ENCODE data around the gene ABHD3. TPM values are rescaled to one million over a fixed set of nuclear protein-coding genes. Genes with fewer than 3 reads are reported as not detected.
A peak's percentile ranks its signal among the peaks of the same experiment; 100 is the strongest.

Gene ABHD3
- total and polyA plus RNA-seq, 2 of the 8 experiments (the other 6 are each of a cell fraction or from before 2014, with no cell fraction given) = 8.4 to 12.1 TPM

DNA sequence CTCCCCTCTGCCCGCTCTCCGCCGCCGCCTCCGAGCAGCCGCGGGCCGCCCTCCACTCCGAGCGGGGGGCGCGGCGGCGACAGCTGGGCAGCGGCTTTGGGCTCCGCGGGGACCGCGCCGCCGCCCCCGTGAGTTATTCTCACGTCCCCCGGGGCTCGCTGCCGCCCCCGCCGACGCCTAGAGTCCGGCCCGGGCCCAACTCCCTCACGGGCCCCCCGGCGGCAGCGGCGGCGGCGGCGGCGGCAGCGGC, 36.7 kb upstream of the ABHD3 start (continued):
- TF ChIP-seq MAFK (IDR thresholded peaks at IDR 0.05; ENCODE audit: low read depth, low read length) (no peak), SP4 (IDR thresholded peaks at IDR 0.05; ENCODE audit: low read length) (no peak), TCF12 (IDR thresholded peaks at IDR 0.05; ENCODE audit: low read depth, low read length) (no peak), SUZ12 (IDR thresholded peaks at IDR 0.05; ENCODE audit: low read length) (no peak), PHF8 (conservative IDR thresholded peaks at IDR 0.05; ENCODE audit: low read depth, low read length) (0 out of 2 replicates have a peak, but pooled peaks have one; percentile 2), KDM4A (IDR thresholded peaks at IDR 0.05; ENCODE audit: low read depth, low read length, severe bottlenecking) (peak; percentile 45), POLR2AphosphoS5 (IDR thresholded peaks at IDR 0.05; ENCODE audit: low read depth, low read length) (no peak)

Data from H1 (cell line).